ENCODE data around the gene CABP7. TPM values are rescaled to one million over a fixed set of nuclear protein-coding genes. Genes with fewer than 3 reads are reported as not detected.

The CABP7 gene
- polyA plus RNA-seq, 1 of the 3 experiments (the other 2 are of a cell fraction): 0.72 TPM

- Histone ChIP-seq H2AFZ (ENCODE audit: low read depth) (peak overlapping the region; percentile 15; the same call in 1 of the 2 replicates), H3K27me3 (ENCODE audit: insufficient read depth) (no peaks in the 10 kb centered on the region), H4K20me1 (ENCODE audit: insufficient read depth) (no peaks in the 10 kb centered on the region), H3K4me1 (ENCODE audit: control insufficient read depth in 1 of 2, insufficient read depth in 2 of 2, low read depth in 1 of 2, low read length in 1 of 2) (peaks cover 9 to 29% of the 10 kb centered on the region in 2 experiments; a peak in 3 of 4 replicates), H3F3A (replicated peaks; ENCODE audit: insufficient read depth) (peaks cover 14% of the 10 kb centered on the region), H3K27ac (ENCODE audit: low read depth in 2 of 2, low read length in 1 of 2) (peak overlapping the region; percentile 58 to 90), H3K36me3 (replicated peaks in 1 of 2; ENCODE audit: control insufficient read depth in 1 of 2, insufficient read depth in 2 of 2, low read length in 1 of 2) (no peaks in the 10 kb centered on the region), H3K79me2 (ENCODE audit: insufficient read depth) (no peaks in the 10 kb centered on the region), H3K9me3 (no peaks in the 10 kb centered on the region), H3K4me3 (ENCODE audit: low read depth in 2 of 2, low read length in 1 of 2) (no peak overlapping the region), H3K9ac (peak overlapping the region; percentile 69), H3K4me2 (peak overlapping the region; percentile 49), H3K9me2 (no peaks in the 10 kb centered on the region)
- POLR2A ChIA-PET: interaction anchor here (1.1 kb wide), 1 partner anchor 14 kb away, joined by 3 read pairs; the partner anchor contains the start of genes UQCR10 and ZMAT5
- peak; percentile 26 for DNase-seq
- WGBS (ENCODE audit: low lambda C conversion rate): 20% methylated on average over 8 of the region's 8 CpGs
- CTCF ChIA-PET: interaction anchor here (0.7 to 2.1 kb wide), 5 partner anchors 57 to 224 kb away, joined by 3 to 6 read pairs (median 5); no protein-coding TSS in a partner anchor
- no peak for TF ChIP-seq GATA2 (CRISPR knock-in tag; IDR thresholded peaks at IDR 0.05)
- no peak for TF ChIP-seq RAD21 (IDR thresholded peaks at IDR 0.05; ENCODE audit: low read length)
- no peak for TF ChIP-seq NRF1 (IDR thresholded peaks at IDR 0.05; ENCODE audit: low read depth, low read length)
- TF ChIP-seq, protein P1, sequence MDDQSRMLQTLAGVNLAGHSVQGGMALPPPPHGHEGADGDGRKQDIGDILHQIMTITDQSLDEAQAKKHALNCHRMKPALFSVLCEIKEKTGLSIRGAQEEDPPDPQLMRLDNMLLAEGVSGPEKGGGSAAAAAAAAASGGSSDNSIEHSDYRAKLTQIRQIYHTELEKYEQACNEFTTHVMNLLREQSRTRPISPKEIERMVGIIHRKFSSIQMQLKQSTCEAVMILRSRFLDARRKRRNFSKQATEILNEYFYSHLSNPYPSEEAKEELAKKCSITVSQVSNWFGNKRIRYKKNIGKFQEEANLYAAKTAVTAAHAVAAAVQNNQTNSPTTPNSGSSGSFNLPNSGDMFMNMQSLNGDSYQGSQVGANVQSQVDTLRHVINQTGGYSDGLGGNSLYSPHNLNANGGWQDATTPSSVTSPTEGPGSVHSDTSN (IDR thresholded peaks at IDR 0.05): peak; percentile 63
- no peak for TF ChIP-seq GABPA (IDR thresholded peaks at IDR 0.05; ENCODE audit: low read depth)
- TF ChIP-seq FOXJ3 (CRISPR knock-in tag; IDR thresholded peaks at IDR 0.05): no peak
- no peak for TF ChIP-seq MEF2A (IDR thresholded peaks at IDR 0.05; ENCODE audit: borderline replicate concordance, low read depth)
- peak; percentile 52; the same call in 1 of the 2 replicates for TF ChIP-seq SIN3A (IDR thresholded peaks at IDR 0.05; ENCODE audit: borderline replicate concordance, low read depth, low read length)
- TF ChIP-seq, protein P2, sequence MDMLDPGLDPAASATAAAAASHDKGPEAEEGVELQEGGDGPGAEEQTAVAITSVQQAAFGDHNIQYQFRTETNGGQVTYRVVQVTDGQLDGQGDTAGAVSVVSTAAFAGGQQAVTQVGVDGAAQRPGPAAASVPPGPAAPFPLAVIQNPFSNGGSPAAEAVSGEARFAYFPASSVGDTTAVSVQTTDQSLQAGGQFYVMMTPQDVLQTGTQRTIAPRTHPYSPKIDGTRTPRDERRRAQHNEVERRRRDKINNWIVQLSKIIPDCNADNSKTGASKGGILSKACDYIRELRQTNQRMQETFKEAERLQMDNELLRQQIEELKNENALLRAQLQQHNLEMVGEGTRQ (IDR thresholded peaks at IDR 0.05; ENCODE audit: borderline replicate concordance, low read depth, low read length): no peak
- TF ChIP-seq TCF12 (IDR thresholded peaks at IDR 0.05): peak; percentile 69
- no peak for TF ChIP-seq EZH2phosphoT487 (IDR thresholded peaks at IDR 0.05; ENCODE audit: borderline replicate concordance, low read depth)
- TF ChIP-seq, protein P3, sequence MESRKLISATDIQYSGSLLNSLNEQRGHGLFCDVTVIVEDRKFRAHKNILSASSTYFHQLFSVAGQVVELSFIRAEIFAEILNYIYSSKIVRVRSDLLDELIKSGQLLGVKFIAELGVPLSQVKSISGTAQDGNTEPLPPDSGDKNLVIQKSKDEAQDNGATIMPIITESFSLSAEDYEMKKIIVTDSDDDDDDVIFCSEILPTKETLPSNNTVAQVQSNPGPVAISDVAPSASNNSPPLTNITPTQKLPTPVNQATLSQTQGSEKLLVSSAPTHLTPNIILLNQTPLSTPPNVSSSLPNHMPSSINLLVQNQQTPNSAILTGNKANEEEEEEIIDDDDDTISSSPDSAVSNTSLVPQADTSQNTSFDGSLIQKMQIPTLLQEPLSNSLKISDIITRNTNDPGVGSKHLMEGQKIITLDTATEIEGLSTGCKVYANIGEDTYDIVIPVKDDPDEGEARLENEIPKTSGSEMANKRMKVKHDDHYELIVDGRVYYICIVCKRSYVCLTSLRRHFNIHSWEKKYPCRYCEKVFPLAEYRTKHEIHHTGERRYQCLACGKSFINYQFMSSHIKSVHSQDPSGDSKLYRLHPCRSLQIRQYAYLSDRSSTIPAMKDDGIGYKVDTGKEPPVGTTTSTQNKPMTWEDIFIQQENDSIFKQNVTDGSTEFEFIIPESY (IDR thresholded peaks at IDR 0.05; ENCODE audit: borderline replicate concordance, low read depth): no peak
- peak; percentile 67 for TF ChIP-seq POLR2AphosphoS5 (IDR thresholded peaks at IDR 0.05; ENCODE audit: low read depth, low read length)
- TF ChIP-seq RFX5 (IDR thresholded peaks at IDR 0.05; ENCODE audit: low read length): no peak
- TF ChIP-seq TEAD4 (IDR thresholded peaks at IDR 0.05; ENCODE audit: borderline replicate concordance, insufficient read depth): 0 out of 2 replicates have a peak, but pooled peaks have one; percentile 51
- no peak for TF ChIP-seq CHD2 (IDR thresholded peaks at IDR 0.05; ENCODE audit: low read length, partially characterized antibody)
- TF ChIP-seq IRF3 (IDR thresholded peaks at IDR 0.05; ENCODE audit: low read depth, low read length): no peak
- TF ChIP-seq EP300 (IDR thresholded peaks at IDR 0.05; ENCODE audit: borderline replicate concordance in 1 of 2, low read depth in 1 of 2, low read length in 1 of 2): 0 out of 4 replicates have a peak, but pooled peaks of 1 of the 2 experiments have one; percentile 41
- TF ChIP-seq, protein P4, sequence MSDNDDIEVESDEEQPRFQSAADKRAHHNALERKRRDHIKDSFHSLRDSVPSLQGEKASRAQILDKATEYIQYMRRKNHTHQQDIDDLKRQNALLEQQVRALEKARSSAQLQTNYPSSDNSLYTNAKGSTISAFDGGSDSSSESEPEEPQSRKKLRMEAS (IDR thresholded peaks at IDR 0.05; ENCODE audit: low read depth): peak; percentile 54
- TF ChIP-seq TAF1 (IDR thresholded peaks at IDR 0.05; ENCODE audit: borderline replicate concordance, low read depth, low read length): no peak
- TF ChIP-seq YY1 (IDR thresholded peaks at IDR 0.05; ENCODE audit: low read depth): no peak
- TF ChIP-seq, protein P5, sequence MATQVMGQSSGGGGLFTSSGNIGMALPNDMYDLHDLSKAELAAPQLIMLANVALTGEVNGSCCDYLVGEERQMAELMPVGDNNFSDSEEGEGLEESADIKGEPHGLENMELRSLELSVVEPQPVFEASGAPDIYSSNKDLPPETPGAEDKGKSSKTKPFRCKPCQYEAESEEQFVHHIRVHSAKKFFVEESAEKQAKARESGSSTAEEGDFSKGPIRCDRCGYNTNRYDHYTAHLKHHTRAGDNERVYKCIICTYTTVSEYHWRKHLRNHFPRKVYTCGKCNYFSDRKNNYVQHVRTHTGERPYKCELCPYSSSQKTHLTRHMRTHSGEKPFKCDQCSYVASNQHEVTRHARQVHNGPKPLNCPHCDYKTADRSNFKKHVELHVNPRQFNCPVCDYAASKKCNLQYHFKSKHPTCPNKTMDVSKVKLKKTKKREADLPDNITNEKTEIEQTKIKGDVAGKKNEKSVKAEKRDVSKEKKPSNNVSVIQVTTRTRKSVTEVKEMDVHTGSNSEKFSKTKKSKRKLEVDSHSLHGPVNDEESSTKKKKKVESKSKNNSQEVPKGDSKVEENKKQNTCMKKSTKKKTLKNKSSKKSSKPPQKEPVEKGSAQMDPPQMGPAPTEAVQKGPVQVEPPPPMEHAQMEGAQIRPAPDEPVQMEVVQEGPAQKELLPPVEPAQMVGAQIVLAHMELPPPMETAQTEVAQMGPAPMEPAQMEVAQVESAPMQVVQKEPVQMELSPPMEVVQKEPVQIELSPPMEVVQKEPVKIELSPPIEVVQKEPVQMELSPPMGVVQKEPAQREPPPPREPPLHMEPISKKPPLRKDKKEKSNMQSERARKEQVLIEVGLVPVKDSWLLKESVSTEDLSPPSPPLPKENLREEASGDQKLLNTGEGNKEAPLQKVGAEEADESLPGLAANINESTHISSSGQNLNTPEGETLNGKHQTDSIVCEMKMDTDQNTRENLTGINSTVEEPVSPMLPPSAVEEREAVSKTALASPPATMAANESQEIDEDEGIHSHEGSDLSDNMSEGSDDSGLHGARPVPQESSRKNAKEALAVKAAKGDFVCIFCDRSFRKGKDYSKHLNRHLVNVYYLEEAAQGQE (IDR thresholded peaks at IDR 0.05; ENCODE audit: low read depth, low read length): no peak
These were observed 61.2 kb downstream of the CABP7 start for GRCh38 chr22:29780748-29781676.
